Caki2 (cell line): ENCODE data around the gene TARBP2. TPM values are rescaled to one million over a fixed set of nuclear protein-coding genes. Genes with fewer than 3 reads are reported as not detected.
A peak's percentile ranks its signal among the peaks of the same experiment; 100 is the strongest.

Experiments used
- DNase-seq: peaks from one replicate; pipeline ENCODE4 v3.0.0-alpha.2; 2015; ENCODE audit warnings: low read depth
- in situ Hi-C: cut with HindIII; loops from 2 replicates; pipeline ENCODE4 v1.10.0; 2016; ENCODE audit warnings: low sequenced_read_pairs, low pct_unique_long_range_greater_than_20kb, mixed read lengths
- total RNA-seq: library from RNA; depleted of rRNA; stranded (reverse); fragments of >200 nt; shearing (Covaris generic); gene quantifications from 2 replicates; pipeline ENCODE4 v1.2.3, GENCODE V29; 2014; ENCODE audit warnings: low replicate concordance

The TARBP2 gene
- total RNA-seq, 1 experiment from 2014 or later: 101 TPM

- in situ Hi-C loops: no loop called here
These were observed 11.7 kb upstream of the TARBP2 start for GRCh38 chr12:53489242-53489864.

GRCh38 chr12:53492188-53492587 is 8.9 kb upstream of the TARBP2 start:
- in situ Hi-C loops: no loop called here
- DNase-seq: no peak

More at GRCh38 chr12:53489242-53489864, 11.7 kb upstream of the TARBP2 start:
- DNase-seq: no peak

GRCh38 chr12:53492830-53493609 is 8.1 kb upstream of the TARBP2 start:
- in situ Hi-C loops: no loop called here
- peak; percentile 90 for DNase-seq

GRCh38 chr12:53493610-53494391 is 7.3 kb upstream of the TARBP2 start:
- DNase-seq: no peak
- in situ Hi-C loops: no loop called here

- in situ Hi-C loops: no loop called here
- DNase-seq: peak; percentile 93
These were observed 5.0 kb upstream of the TARBP2 start for GRCh38 chr12:53495903-53496751.

GRCh38 chr12:53496752-53497032 is 4.4 kb upstream of the TARBP2 start:
- in situ Hi-C loops: no loop called here
- no peak for DNase-seq

GRCh38 chr12:53497461-53497860 is 3.6 kb upstream of the TARBP2 start:
- DNase-seq: no peak
- in situ Hi-C loops: no loop called here

GRCh38 chr12:53498235-53498630 is 2.9 kb upstream of the TARBP2 start:
- in situ Hi-C loops: no loop called here
- DNase-seq: no peak

- DNase-seq: peak; percentile 70
- in situ Hi-C loops: no loop called here
These were observed 1.6 kb upstream of the TARBP2 start, which contains the start of gene MAP3K12 for GRCh38 chr12:53499266-53500141. MAP3K12 (minus strand) TSS chr12:53499458; CDS start chr12:53487391, 12,067 bp downstream.

GRCh38 chr12:53500142-53500775 is 824 bp upstream of the TARBP2 start:
- in situ Hi-C loops: no loop called here
- DNase-seq: peak; percentile 59

GRCh38 chr12:53501615-53502181 is 615 bp downstream of the TARBP2 start:
- in situ Hi-C loops: no loop called here
- no peak for DNase-seq

GRCh38 chr12:53502331-53502730 is 1.2 kb downstream of the TARBP2 start:
- in situ Hi-C loops: no loop called here
- peak; percentile 65 for DNase-seq

- in situ Hi-C loops: no loop called here
- no peak for DNase-seq
These were observed 2.1 kb downstream of the TARBP2 start for GRCh38 chr12:53502983-53503728.

- no peak for DNase-seq
- in situ Hi-C loops: no loop called here
These were observed 3.2 kb downstream of the TARBP2 start for GRCh38 chr12:53504004-53504920.

GRCh38 chr12:53505086-53505485 is 4.0 kb downstream of the TARBP2 start:
- no peak for DNase-seq
- in situ Hi-C loops: no loop called here
